K562 (cell line): ENCODE measurements around the gene LTBP1. TPM values are rescaled to one million over a fixed set of nuclear protein-coding genes. Genes with fewer than 3 reads are reported as not detected.

Experiments
- ATAC-seq: fragments of 200-7000 bp; cut with Tn5 transposase; 3 replicates; pipeline ENCODE4 v1.9.1; 2020; ENCODE audit warnings: moderate library complexity
- BruUV-seq: library from RNA; stranded (reverse); fragments of 400-500 nt; replicated peaks from 2 replicates; lab custom pipeline; 2021; lab: Mats Ljungman, UMichigan
- CTCF ChIA-PET: fragments of 300-600 bp; formaldehyde crosslinking; extraction: SDS; loops from one replicate; lab custom pipeline; 2021; ENCODE audit warnings: low intra/inter-chr PET ratio; lab: Yijun Ruan, JAX
- POLR2A ChIA-PET: fragments of 300-600, 350-650 bp; sonication (Branson Sonifier 250); formaldehyde crosslinking; extraction: SDS; loops from one replicate; lab custom pipeline; 2021; ENCODE audit warnings: antibody characterized with exemption, inconsistent platforms; lab: Yijun Ruan, JAX
- DNase-seq, 4 experiments: peaks; one replicate each; pipeline versions ENCODE4 v3.0.0 to v3.0.0-alpha.2; 2011 to 2018; ENCODE audit warnings: low spot score in 3 of 4, mixed read lengths in 3 of 4; ENCODE audit errors: extremely low read depth in 1 of 4
- FAIRE-seq: peaks from 2 replicates; lab custom pipeline; 2011; peaks lifted over from hg19 to GRCh38; lab: Jason Lieb, UNC
- H2AFZ ChIP-seq: 2 replicates; pipeline ENCODE4 v1.6.0; 2011; ENCODE audit warnings: low read depth, low read length, control low read depth, inconsistent platforms
- H3K27ac ChIP-seq: fragments of 200-600 bp; 3 replicates; pipeline ENCODE4 v1.8.0; 2011; ENCODE audit warnings: low read depth, mild to moderate bottlenecking, control low read depth, inconsistent platforms, low read length, moderate library complexity, mixed read lengths; ENCODE audit errors: extremely low read depth
- H3K27me3 ChIP-seq, 2 experiments: fragments of 300-600 bp in 1 of 2; 2 replicates in 1 of 2; 3 replicates in 1 of 2; pipeline versions ENCODE4 v1.6.0 to v1.8.0; 2011; ENCODE audit warnings: inconsistent platforms in 2 of 2, low read length in 2 of 2, mild to moderate bottlenecking in 1 of 2, mixed read lengths in 1 of 2, moderate library complexity in 1 of 2; ENCODE audit not compliant: control insufficient read depth in 2 of 2, insufficient read depth in 2 of 2
- H3K36me3 ChIP-seq: fragments of 300-600 bp; 3 replicates; pipeline ENCODE4 v1.8.0; 2011; ENCODE audit warnings: mild to moderate bottlenecking, low read length, inconsistent platforms; ENCODE audit not compliant: control insufficient read depth, insufficient read depth
- H3K4me1 ChIP-seq, 2 experiments: fragments of 200-600 bp in 1 of 2; replicated peaks in 1 of 2; 2 replicates in 1 of 2; 3 replicates in 1 of 2; pipeline versions ENCODE4 v1.5.1 to v1.8.0; 2011; ENCODE audit warnings: inconsistent platforms in 2 of 2, low read length in 2 of 2, mild to moderate bottlenecking in 1 of 2, mixed read lengths in 1 of 2, moderate library complexity in 1 of 2; ENCODE audit not compliant: control insufficient read depth in 2 of 2, insufficient read depth in 2 of 2
- H3K4me2 ChIP-seq: 2 replicates; pipeline ENCODE4 v1.6.1; 2011; ENCODE audit warnings: low read length, control low read depth, inconsistent platforms, mixed read lengths; ENCODE audit not compliant: insufficient read depth
- H3K4me3 ChIP-seq: fragments of 200-600 bp; sonication (generic), shearing (Covaris generic); 2 replicates; pipeline ENCODE4 v1.5.1; 2016; ENCODE audit warnings: control low read depth, inconsistent platforms
- H3K79me2 ChIP-seq: fragments of 200-600 bp; 3 replicates; pipeline ENCODE4 v1.8.0; 2011; ENCODE audit warnings: low read length, inconsistent platforms; ENCODE audit not compliant: control insufficient read depth, insufficient read depth
- H3K9ac ChIP-seq, 2 experiments: 2 replicates each; pipeline versions ENCODE4 v1.6.0 to v1.6.1; 2011; ENCODE audit warnings: low read depth in 2 of 2, low read length in 2 of 2, control low read depth in 1 of 2, inconsistent platforms in 1 of 2, mild to moderate bottlenecking in 1 of 2, mixed read lengths in 1 of 2; ENCODE audit not compliant: insufficient read depth in 1 of 2
- H3K9me1 ChIP-seq: one replicate; pipeline ENCODE4 v1.6.0; 2011; ENCODE audit warnings: inconsistent platforms, mild to moderate bottlenecking, low read length, moderate library complexity; ENCODE audit not compliant: control insufficient read depth, insufficient read depth
- H3K9me3 ChIP-seq: replicated peaks from 2 replicates; pipeline ENCODE4 v1.5.1; 2011; ENCODE audit warnings: low read depth, low read length, inconsistent platforms; ENCODE audit not compliant: control insufficient read depth, insufficient read depth
- H4K20me1 ChIP-seq: replicated peaks from 2 replicates; pipeline ENCODE4 v1.6.1; 2011; ENCODE audit warnings: low read length, inconsistent platforms, mixed read lengths; ENCODE audit not compliant: control insufficient read depth, insufficient read depth
- JUN ChIP-seq, 2 experiments: sonication (generic) in 1 of 2; formaldehyde crosslinking in 1 of 2; IDR thresholded peaks; 2 replicates each; pipeline versions ENCODE4 v1.6.1 to v1.8.0; 2012 to 2022; ENCODE audit warnings: borderline replicate concordance in 2 of 2, mild to moderate bottlenecking in 2 of 2, improper control_type of control experiment in 1 of 2, low read depth in 1 of 2, low read length in 1 of 2, missing genetic modification reagents in 1 of 2
- NFIC ChIP-seq: fragments of 450-650 bp; IDR thresholded peaks from 2 replicates; pipeline ENCODE4 v1.6.1; 2017; ENCODE audit warnings: mild to moderate bottlenecking, inconsistent platforms
- ZNF143 ChIP-seq: sonication (generic); formaldehyde crosslinking; IDR thresholded peaks from 2 replicates; pipeline ENCODE4 v1.9.0; 2022; ENCODE audit warnings: mild to moderate bottlenecking, missing genetic modification reagents
- WGBS: fragments of 100-300 bp; shearing (Covaris generic); methylation state at CpG from one replicate; pipeline ENCODE4 v1.1.6; 2016; ENCODE audit warnings: low coverage, mixed read lengths; ENCODE audit not compliant: insufficient coverage; ENCODE audit errors: missing lambda C conversion rate; 5-methylcytosine and 5-hydroxymethylcytosine counted together
- in situ Hi-C: fragments of 300-500 bp; cut with MboI; formaldehyde crosslinking; loops from 4 replicates; pipeline ENCODE4 v1.15.0; 2018; ENCODE audit warnings: inconsistent platforms, mixed read lengths
- intact Hi-C: fragments of 100-400 bp; cut with micrococcal nuclease; formaldehyde crosslinking; loops from 2 replicates; pipeline ENCODE4 v1.14.2; 2022
- polyA plus RNA-seq, 8 experiments: library from polyadenylated mRNA; depleted of rRNA in 4 of 8; stranded (reverse) in 5 of 8; unstranded in 3 of 8; fragments of >200 nt; fragmentation: Nextera tagmentation in 2 of 8; fragmentation: Illumina TruSeq in 1 of 8; extraction: Ambion mirVana in 2 of 8; extraction: Trizol in 1 of 8; gene quantifications; 2 replicates each; pipeline versions ENCODE4 v1.2.1 to v1.2.3, GENCODE V29; 2011 to 2014; ENCODE audit warnings: inconsistent platforms in 1 of 8, missing spikeins in 1 of 8
- total RNA-seq, 7 experiments: library from RNA; depleted of rRNA in 6 of 7; stranded (reverse); fragments of >200 nt in 6 of 7; fragmentation: Illumina TruSeq in 2 of 7; extraction: Trizol in 2 of 7; gene quantifications; 2 replicates each; pipeline versions ENCODE4 v1.2.1 to v1.2.3, GENCODE V29; 2011 to 2021; ENCODE audit warnings: low replicate concordance in 1 of 7

LTBP1 gene
- total and polyA plus RNA-seq, 9 of the 15 experiments (the other 6 are each of a cell fraction or from before 2014, with no cell fraction given), result 3.6 to 16.4 (median 8.5) TPM

DNA sequence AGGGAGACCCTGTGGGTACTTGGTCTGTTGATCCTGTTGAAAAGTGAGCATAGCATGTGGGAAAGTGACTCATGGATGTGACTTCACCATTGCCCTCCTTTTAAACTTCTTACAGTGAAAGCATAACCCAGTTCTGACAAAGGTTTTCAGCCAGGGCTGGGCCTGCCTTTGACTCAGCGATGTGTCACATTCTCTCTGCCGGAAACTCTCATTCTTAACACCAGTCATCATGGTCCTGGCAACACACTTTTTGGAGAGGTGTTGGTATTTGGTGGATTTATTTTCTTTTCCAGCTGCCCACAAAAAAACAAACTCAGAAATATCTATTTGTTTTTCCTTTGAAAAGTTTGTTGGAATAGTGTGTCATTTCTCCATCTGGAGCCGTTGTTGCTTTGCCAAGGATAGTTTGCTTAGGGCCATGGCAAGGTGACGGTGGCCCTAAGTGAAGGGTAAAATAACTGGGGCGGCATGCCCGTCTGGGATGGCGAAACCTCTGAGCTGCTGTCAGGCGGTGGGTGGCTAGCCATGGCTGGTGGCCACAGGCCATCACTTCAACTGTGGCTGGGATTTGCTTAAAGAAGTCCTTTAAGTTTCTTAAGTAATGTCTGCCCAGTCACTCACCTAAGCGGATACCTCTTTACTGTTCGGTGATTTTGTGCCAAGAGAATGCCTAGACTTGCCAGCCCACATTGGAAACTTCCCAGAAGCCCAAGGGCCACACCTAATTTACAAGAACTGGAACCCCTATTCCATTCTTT, 123.3 kb downstream of the LTBP1 start (continued):
- TF ChIP-seq JUN (IDR thresholded peaks at IDR 0.05; ENCODE audit: borderline replicate concordance, low read depth, low read length) (peak; percentile 88), JUN (CRISPR knock-in tag; IDR thresholded peaks at IDR 0.05; ENCODE audit: borderline replicate concordance) (no peak)
- TF ChIP-seq, all 486 proteins: peak for 17

DNA sequence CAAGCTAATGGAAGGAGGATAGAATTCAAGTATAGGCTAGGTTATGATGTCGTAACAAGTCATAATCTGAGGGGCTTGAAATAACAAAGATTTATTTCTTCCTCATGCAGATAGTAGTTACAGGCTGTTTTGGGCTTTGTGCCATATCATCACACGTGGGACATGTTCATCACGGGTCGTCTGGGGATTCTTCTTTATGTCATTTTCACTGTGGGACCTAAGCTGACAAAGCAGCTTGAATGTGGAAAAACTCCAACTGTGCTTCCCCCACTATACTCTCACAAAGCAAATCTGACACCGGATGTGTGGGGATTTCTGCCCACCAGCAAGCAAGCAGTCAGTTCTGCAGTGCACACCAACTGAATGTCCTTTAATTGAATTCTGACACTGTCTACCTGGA, 124.8 kb downstream of the LTBP1 start:
- ChIA-PET CTCF (interaction anchor here (0.6 kb wide), 1 partner anchor 429 kb away, joined by 3 read pairs; no protein-coding TSS in a partner anchor), POLR2A (interaction anchor here (0.7 kb wide), 1 partner anchor 193 kb away, joined by 3 read pairs; no protein-coding TSS in a partner anchor)
- Histone ChIP-seq H3K4me3 (no peak overlapping the region), H3K27ac (no peak overlapping the region), H3K9me1 (no peaks in the 10 kb centered on the region), H3K79me2 (no peaks in the 10 kb centered on the region), H4K20me1 (no peaks in the 10 kb centered on the region), H3K9ac (no peak overlapping the region), H3K4me2 (no peak overlapping the region), H3K4me1 (peaks cover 0 to 7% of the 10 kb centered on the region in 2 experiments; a peak in 3 of 5 replicates), H3K9me3 (no peaks in the 10 kb centered on the region), H2AFZ (no peak overlapping the region), H3K36me3 (no peaks in the 10 kb centered on the region; the same call in 2 of the 3 replicates), H3K27me3 (no peaks in the 10 kb centered on the region)
- intact Hi-C loops (no loop called here), in situ Hi-C loops (no loop called here)
- ATAC-seq (no peak), DNase-seq (no peak), FAIRE-seq (no peak)
- 23% methylated on average over 5 of the region's 5 CpGs for WGBS
- TF ChIP-seq ZNF143 (CRISPR knock-in tag) (no peak), NFIC (0 out of 2 replicates have a peak, but pooled peaks have one; percentile 15)
- no TSS peak for BruUV-seq
